GM21528 (cell line): Measurements from ENCODE around the gene HAAO.
"Not testable (repeated sequence)": the region's sequence is repeated elsewhere in the genome, so short reads cannot be mapped to it uniquely, and the experiment has no call there.

ENCODE experiments used
- ATAC-seq: cut with Tn5 transposase; IDR thresholded peaks from one replicate; pipeline ENCODE4 v1.9.1; 2021; ENCODE audit warnings: mild to moderate bottlenecking, moderate library complexity; ENCODE audit not compliant: unreplicated experiment, low FRiP score

The HAAO gene

GRCh38 chr2:42752816-42753813, 39.3 kb downstream of the HAAO start:
- ATAC-seq: no peak

DNA sequence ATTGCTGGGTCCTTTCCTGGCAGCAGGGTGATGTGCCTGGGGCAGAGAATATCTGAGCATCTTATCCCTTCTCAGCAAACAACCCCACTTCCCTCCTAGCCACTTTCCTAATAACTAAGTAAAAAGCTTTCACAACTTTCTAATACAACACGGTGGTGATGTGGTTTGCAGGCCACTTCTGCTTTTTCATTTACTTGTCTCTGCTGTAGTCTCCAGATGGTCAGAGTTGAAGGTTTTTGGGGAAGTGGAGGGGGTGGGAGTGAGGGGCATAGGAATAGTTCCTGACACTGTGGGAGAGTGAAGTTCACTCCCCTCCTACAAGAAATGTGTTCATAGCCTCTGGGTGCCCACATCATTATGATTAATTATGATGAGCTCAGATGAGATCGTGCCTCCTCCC, 40.1 kb downstream of the HAAO start:
- peak; percentile 72 for ATAC-seq

- ATAC-seq: no peak
Measured at GRCh38 chr2:42748840-42749239, 43.5 kb downstream of the HAAO start.

- no peak for ATAC-seq
Measured at GRCh38 chr2:42747422-42747821, 45.0 kb downstream of the HAAO start.

DNA sequence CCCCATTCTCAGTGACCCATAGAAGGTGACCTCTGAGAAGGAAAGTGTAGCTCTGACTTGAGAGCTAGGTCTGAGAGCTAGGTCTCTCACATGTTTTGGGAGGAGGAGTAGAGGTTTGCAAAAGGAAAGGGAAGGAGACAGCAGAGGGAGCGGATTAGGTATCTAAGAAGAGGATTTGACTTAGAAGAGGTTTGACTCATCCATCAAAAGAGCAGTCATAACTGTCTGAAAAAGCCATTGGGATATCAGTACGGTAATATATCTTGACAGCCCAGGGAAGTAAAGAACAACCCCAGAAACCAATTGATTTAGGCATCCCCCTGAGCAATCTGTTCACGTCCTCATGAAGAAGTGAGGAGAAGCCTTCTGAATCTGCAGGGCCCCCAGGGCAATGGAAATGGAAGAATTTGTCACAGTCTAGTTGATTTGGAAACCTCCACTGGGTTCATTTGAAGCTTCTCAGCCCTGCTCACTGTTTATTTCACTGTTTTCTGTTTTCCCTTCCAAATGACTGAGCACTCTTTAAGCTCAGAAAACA, 47.8 kb downstream of the HAAO start:
- ATAC-seq: no peak

GRCh38 chr2:42743659-42743990, 48.8 kb downstream of the HAAO start:
- ATAC-seq: no peak

DNA sequence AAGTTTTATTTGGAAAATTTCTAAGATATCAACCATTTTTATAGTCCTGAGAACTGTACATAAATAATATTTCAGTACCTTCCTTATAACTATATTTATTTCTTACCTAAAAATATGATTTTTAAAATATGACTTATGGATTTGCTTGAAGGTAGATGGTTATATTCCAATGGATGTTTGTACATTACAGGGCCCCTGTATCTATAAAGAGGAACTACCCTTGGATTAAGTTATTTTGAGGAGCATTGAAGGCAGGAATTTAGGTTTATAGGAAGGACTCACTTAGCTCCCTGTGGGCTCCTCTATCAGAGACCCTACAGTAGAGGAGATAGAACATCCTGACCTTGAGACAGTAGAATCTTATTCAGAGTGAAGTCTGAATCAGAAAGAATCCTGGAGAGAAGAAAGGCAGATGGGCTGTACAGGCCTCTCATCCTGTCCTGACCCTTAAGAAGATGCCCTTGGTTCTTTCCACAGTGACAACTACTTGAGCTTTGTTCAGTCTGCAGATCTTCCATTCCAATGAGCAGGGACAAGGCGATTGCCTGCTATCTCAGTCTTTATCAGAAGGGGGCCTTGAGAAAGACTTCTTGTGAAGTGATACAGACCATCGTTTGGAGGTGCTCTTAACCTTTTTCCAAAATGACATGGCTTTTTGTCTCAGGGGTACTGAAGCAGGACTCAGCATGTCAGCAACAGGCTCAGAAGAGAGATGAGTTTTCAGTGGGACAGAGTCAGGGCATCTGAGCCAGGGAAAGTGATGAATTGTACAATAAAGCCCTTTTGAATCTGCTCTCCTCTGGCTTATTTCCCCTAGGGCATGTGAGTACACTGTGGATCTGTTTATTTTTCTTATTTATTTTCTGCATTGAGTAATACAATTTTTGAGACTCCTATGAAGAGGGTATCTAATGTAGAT, 49.4 kb downstream of the HAAO start:
- ATAC-seq: no peak

DNA sequence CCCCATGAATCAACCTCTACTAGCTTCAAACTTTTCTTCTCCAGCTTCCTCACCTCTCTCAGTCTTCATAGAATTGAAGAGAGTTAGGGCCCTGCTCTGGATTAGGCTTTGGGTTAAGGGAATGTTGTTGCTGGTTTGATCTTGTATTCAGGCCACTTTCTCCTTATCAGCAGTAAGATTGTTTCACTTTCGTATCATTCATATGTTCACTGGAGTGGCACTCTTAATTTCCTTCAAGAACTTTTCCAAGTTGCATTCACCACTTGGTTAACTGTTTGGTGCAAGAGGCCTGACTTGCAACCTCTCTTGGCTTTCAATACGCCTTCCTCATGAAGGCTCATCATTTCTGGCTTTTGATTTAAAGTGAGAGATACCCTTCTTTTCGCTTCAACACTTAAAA, 51.2 kb downstream of the HAAO start:
- no peak for ATAC-seq

DNA sequence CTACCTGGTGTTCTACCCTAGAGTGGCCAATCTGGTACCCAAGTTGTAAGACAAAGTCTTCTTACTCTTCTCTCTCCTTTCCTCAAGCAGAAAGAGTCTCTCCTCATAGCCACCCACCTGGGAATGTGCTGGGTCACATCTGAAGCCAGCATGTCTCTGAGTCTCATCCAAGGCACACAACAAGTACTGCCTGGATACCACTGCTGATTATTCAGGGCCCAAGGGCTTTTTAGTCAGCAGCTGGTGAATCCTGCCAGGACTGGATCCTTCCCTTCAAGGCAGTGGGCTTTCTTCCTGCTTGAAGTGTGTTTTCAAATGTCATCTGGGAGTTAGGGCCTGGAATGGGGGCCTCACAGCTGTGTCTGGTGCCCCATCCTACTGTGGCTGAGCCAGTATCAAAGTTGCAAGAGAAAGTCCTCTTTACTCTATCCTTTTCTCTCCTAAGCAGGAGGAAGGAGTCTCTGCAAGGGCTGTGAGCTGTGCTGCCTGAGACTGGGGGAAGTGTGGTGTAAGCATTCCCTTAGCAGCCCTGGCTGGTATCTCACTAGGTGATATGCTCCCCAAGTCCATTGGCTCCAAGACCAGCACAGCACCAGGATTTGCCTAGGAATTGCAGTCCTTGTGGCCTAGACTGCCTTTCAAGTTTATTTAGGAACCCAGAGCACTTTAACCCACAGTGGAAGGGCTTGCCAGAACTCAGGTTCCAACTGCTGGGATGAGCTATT, 55.6 kb downstream of the HAAO start:
- no peak for ATAC-seq

- ATAC-seq: no peak
Measured at GRCh38 chr2:42733852-42734251, 58.5 kb downstream of the HAAO start.

DNA sequence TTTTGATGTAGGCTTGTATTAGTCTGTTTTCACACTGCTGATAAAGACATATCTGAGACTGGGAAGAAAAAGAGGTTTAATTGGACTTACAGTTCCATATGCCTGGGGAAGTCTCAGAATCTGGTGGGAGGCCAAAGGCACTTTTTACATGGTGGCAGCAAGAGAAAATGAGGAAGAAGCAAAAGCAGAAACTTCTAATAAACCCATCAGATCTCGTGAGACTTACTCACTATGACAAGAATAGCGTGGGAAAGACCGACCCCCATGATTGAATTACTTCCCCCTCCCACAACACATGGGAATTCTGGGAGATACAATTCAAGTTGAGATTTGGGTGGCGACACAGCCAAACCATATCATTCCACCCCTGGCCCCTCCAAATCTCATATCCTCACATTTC, 61.1 kb downstream of the HAAO start:
- not testable (repeated sequence) for ATAC-seq

GRCh38 chr2:42726680-42727079, 65.7 kb downstream of the HAAO start:
- no peak for ATAC-seq

DNA sequence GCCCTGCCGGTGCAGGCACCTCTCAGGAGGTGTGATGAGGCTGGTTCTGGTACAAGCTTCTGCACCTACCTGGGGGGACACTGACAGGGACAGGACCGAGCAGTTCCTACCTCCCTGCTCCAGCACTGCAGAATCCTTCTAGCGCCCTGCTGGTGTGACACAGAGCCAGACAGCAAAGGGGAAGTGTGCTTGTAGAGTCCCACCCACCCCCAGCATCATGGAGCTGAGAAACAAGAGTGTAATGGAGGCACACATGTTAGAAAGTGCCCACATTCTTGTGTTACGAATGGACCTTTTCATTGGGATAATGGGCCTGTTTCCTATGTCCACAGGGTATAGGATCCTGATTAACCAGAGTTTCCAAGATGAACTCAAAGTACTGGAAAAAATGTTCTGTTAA, 66.7 kb downstream of the HAAO start:
- no peak for ATAC-seq

DNA sequence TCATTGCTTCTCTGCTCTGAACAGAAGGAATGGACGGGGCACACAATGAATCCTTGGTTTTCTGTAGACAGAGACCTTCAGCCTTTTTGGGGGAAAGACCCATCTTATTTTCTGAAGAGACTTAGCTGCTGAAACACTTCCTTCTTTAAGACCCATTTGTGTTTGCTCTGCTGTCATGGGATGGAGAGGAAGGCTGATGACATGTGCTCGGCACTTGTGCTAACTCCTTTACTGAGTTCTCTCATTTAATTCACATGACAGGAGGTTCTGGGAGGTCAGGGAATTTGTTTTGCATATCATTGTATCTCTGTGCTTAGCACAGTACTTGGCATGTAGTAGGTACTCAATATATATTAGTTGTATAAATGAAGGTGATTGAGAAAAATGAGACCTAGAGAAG, 67.5 kb downstream of the HAAO start:
- no peak for ATAC-seq

GRCh38 chr2:42723465-42723864, 68.9 kb downstream of the HAAO start:
- ATAC-seq: no peak

DNA sequence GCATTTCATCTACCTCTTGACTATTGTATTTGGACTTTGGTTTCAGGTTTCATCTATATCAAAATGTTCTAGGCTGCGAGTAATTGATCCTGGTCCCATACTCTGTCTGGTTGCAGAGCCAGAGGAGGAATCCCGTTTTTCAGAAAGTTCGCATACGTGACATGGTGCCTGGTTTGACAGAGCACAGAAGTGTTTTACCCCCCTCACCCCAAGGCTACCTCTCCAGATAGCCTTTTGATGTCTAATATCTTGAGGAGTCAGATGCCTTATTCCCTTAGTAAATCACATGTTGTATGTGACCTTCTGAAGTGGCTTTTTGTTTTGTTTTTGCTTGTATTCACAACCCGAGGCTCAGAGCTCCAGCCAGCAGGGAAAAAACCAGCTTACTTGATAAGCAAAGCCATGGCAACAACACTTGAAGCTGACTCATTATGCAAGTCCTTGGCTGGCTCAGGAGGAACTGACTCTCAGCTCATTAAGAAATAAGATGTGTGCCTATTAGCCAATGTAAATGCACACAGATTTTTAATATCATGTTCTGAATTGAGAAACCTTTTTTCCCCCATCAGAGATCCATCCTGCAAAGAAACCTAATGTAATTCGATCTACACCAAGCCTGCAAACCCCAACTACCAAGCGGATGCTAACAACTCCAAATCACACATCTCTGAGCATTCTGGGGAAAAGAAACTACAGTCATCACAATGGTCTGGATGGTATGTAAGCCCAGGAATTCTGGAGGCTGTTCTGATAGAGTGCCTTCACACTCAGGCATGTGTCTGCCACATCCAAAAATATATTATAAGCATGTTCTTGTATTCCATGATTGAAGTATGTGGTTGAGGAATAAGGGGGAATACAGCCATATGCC, 69.8 kb downstream of the HAAO start:
- peak; percentile 97 for ATAC-seq

DNA sequence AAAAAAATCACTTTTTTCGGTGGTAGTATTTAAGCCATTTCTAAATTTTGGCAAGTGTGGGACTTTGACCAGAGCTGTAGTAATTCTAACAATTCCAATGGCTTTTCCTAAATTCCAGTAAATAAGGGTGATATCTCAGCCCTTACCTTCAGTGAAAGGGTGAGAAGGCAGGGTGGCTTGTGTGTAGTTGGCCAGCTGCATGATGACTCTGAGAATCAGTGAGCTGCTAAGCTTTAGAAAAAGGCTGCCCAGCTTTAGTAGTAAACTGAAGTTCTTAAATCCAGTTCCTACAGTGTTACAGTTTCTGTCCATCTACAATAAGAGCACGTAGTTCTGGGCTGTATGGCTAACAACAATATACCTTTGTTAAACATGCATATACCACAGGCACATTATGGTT, 70.5 kb downstream of the HAAO start:
- ATAC-seq: no peak
